ENCODE data around the gene SENP8. TPM values are rescaled to one million over a fixed set of nuclear protein-coding genes. Genes with fewer than 3 reads are reported as not detected.
"Not testable (repeated sequence)": the region's sequence is repeated elsewhere in the genome, so short reads cannot be mapped to it uniquely, and the experiment has no call there.

Gene SENP8
- total RNA-seq: 1 to 10 TPM; 1.2 to 1.3 TPM

- CTCF ChIA-PET: no interaction called here
- POLR2A ChIA-PET: interaction anchor here (0.6 kb wide), 1 partner anchor 60 kb away, joined by 4 read pairs; no protein-coding TSS in a partner anchor
- no peaks in the 10 kb centered on the region for H3K9me3 Mint-ChIP-seq
- peak within 1 kb of the TSS; percentile 95 for H3K4me3 Mint-ChIP-seq
- H3K4me1 Mint-ChIP-seq: peaks cover 34% of the 10 kb centered on the region
- H3K36me3 Mint-ChIP-seq (ENCODE audit: low read depth): no peaks in the 10 kb centered on the region
- DNase-seq: peak; percentile 98
- peaks cover 11% of the 10 kb centered on the region for H3K27me3 Mint-ChIP-seq
- H3K27ac Mint-ChIP-seq: peak within 1 kb of the TSS; percentile 98
These were observed at the start of gene SENP8, which contains the start of gene MYO9A for GRCh38 chr15:72118017-72118978. Gene SENP8, plus strand, starts transcription at chr15:72118403. Its CDS starts 21,221 bp downstream, at chr15:72139624. Gene MYO9A, minus strand, starts transcription at chr15:72118150. Its CDS starts 71,587 bp downstream, at chr15:72046563.

DNA sequence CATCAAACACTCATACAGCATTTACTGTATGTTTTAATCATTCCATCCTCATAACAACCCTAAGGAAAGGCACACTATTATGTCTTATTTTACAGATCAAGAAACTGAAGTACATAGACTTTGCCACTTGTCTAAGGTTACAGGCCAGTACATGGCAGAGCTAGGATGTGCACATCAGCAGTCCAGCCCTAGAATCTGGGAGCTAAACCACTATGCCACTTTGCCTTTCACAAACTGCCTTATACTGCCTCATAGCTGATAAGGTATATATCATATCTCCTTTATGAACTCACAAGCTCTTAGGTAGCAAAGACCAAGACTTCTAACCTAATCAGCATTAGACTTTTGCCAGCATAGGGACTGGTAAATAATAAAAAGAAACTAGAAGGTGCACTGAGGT, 49.3 kb upstream of the SENP8 start:
- no peak overlapping the region for H3K27ac Mint-ChIP-seq
- no peaks in the 10 kb centered on the region for H3K36me3 Mint-ChIP-seq (ENCODE audit: low read depth)
- H3K27me3 Mint-ChIP-seq: no peaks in the 10 kb centered on the region
- ChIA-PET CTCF (no interaction called here), POLR2A (no interaction called here)
- DNase-seq: no peak
- H3K4me1 Mint-ChIP-seq: no peaks in the 10 kb centered on the region
- no peak overlapping the region for H3K4me3 Mint-ChIP-seq
- no peaks in the 10 kb centered on the region for H3K9me3 Mint-ChIP-seq

DNA sequence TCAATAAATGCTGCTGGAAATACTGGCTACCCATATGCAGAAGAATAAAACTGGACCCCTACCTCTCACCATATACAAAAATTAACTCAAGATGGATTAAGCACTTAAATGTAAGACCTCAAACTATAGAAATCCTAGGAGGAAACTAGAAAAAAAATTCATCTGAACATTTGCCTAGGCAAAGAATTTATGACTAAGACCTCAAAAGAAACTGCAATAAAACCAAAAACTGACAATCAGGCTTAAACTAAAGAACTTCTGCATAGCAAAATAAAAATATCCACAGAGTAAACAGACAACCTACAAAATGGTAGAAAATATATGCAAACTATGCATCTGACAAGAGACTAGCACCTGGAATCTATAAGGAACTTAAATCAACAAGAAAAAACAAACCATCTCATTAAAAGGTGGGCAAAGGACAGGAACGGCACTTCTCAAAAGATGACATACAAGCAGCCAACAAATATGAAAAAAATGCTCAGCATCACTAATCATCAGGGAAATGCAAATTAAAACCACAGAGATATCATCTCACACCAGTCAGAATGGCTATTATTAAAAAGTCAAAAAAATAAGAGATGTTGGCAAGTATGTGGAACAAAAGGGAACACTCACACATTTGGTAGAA, 47.3 kb upstream of the SENP8 start:
- no peak overlapping the region for H3K4me3 Mint-ChIP-seq
- H3K27me3 Mint-ChIP-seq: no peaks in the 10 kb centered on the region
- no peaks in the 10 kb centered on the region for H3K4me1 Mint-ChIP-seq
- ChIA-PET CTCF (interaction anchor here (0.6 kb wide), 1 partner anchor 9 kb away, joined by 4 read pairs; no protein-coding TSS in a partner anchor), POLR2A (no interaction called here)
- H3K36me3 Mint-ChIP-seq (ENCODE audit: low read depth): no peaks in the 10 kb centered on the region
- no peak for DNase-seq
- no peak overlapping the region for H3K27ac Mint-ChIP-seq
- no peaks in the 10 kb centered on the region for H3K9me3 Mint-ChIP-seq

GRCh38 chr15:72071448-72071825, 46.8 kb upstream of the SENP8 start:
- H3K9me3 Mint-ChIP-seq; CTCF ChIA-PET; H3K4me3 Mint-ChIP-seq; POLR2A ChIA-PET; H3K27ac Mint-ChIP-seq; H3K4me1 Mint-ChIP-seq; DNase-seq; H3K27me3 Mint-ChIP-seq; H3K36me3 Mint-ChIP-seq (ENCODE audit: low read depth): not testable (repeated sequence)

GRCh38 chr15:72074335-72075060, 43.7 kb upstream of the SENP8 start:
- no peak for DNase-seq
- ChIA-PET POLR2A (no interaction called here), CTCF (no interaction called here)
- H3K27me3 Mint-ChIP-seq: no peaks in the 10 kb centered on the region
- no peaks in the 10 kb centered on the region for H3K36me3 Mint-ChIP-seq (ENCODE audit: low read depth)
- peaks cover 4% of the 10 kb centered on the region for H3K4me1 Mint-ChIP-seq
- H3K9me3 Mint-ChIP-seq: no peaks in the 10 kb centered on the region
- H3K27ac Mint-ChIP-seq: no peak overlapping the region
- no peak overlapping the region for H3K4me3 Mint-ChIP-seq

GRCh38 chr15:72077950-72078349, 40.3 kb upstream of the SENP8 start:
- ChIA-PET CTCF (interaction anchor here (0.6 kb wide), 1 partner anchor 1846 kb away, joined by 3 read pairs; no protein-coding TSS in a partner anchor), POLR2A (interaction anchor here (0.6 kb wide), 1 partner anchor 168 kb away, joined by 3 read pairs; no protein-coding TSS in a partner anchor)
- Mint-ChIP-seq H3K4me3 (no peak overlapping the region), H3K4me1 (peaks cover 4% of the 10 kb centered on the region), H3K27me3 (no peaks in the 10 kb centered on the region), H3K9me3 (no peaks in the 10 kb centered on the region), H3K27ac (no peak overlapping the region), H3K36me3 (ENCODE audit: low read depth) (no peaks in the 10 kb centered on the region)
- DNase-seq: no peak

DNA sequence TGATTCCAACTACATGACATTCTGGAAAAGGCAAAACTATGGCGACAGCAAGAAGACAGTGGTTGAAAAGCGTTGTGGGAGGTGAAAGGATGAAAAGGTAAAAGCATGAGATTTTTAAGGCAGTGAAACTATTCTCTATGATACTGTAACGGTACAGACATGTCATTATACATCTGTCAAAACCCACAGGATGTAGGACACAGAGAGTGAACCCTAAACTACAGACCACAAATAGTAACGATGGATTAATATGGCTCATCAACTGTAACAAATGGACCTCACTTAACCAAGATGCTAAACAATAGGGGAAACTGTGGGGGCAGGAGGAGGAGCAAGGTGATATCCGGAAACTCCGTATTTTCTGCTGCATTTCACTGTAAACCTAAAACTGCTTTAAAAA, 39.3 kb upstream of the SENP8 start:
- ChIA-PET CTCF (interaction anchor here (0.6 kb wide), 1 partner anchor 1194 kb away, joined by 4 read pairs; no protein-coding TSS in a partner anchor), POLR2A (no interaction called here)
- Mint-ChIP-seq H3K4me3 (no peak overlapping the region), H3K4me1 (peaks cover 4% of the 10 kb centered on the region), H3K27me3 (no peaks in the 10 kb centered on the region), H3K36me3 (ENCODE audit: low read depth) (no peaks in the 10 kb centered on the region), H3K27ac (no peak overlapping the region), H3K9me3 (no peaks in the 10 kb centered on the region)
- no peak for DNase-seq

- Mint-ChIP-seq H3K27me3 (no peaks in the 10 kb centered on the region), H3K9me3 (peaks cover 3% of the 10 kb centered on the region), H3K36me3 (ENCODE audit: low read depth) (no peaks in the 10 kb centered on the region), H3K4me1 (peaks cover 4% of the 10 kb centered on the region), H3K27ac (no peak overlapping the region), H3K4me3 (no peak overlapping the region)
- DNase-seq: no peak
- POLR2A ChIA-PET: no interaction called here
- CTCF ChIA-PET: no interaction called here
These were observed 36.0 kb upstream of the SENP8 start for GRCh38 chr15:72082176-72082575.

DNA sequence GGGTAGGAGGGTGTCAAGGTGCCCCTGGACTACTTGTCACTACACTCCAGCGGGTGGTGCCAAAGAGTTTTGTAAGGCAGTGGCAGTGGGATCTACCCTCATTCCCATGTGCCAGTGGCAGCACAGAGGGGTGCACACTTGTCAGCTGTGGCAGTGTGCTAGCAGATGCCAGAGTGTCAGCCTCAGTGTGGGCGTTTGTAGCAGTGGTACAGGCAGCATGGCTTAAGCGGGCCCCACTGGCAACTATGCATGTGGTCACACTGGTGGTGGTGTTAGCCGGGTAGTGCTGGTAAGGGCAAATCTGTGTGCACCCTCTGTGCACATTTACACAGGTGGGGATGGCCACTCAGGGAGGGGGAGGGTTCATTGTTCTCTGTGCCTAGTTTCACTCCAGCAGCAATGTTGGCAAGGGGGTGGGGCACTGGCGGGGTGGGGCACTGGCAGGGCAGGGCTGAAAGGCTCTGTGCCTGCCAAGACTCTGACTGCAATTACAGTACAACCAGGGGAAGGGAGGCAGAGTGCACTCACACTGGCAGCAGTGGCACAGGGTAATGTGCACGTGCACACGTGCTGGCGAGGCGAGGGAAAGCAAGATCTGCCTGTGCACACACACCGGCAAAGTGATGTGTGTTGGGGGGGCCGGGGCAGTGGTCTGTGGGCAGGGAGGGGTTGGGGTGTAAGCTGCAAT, 32.0 kb upstream of the SENP8 start:
- Mint-ChIP-seq H3K36me3 (ENCODE audit: low read depth) (peaks cover 4% of the 10 kb centered on the region), H3K4me3 (no peak overlapping the region), H3K27ac (no peak overlapping the region), H3K4me1 (no peaks in the 10 kb centered on the region), H3K9me3 (peaks cover 3% of the 10 kb centered on the region), H3K27me3 (no peaks in the 10 kb centered on the region)
- ChIA-PET POLR2A (no interaction called here), CTCF (no interaction called here)
- no peak for DNase-seq

- Mint-ChIP-seq H3K36me3 (ENCODE audit: low read depth) (peaks cover 4% of the 10 kb centered on the region), H3K4me1 (no peaks in the 10 kb centered on the region), H3K4me3 (no peak overlapping the region), H3K27ac (no peak overlapping the region), H3K9me3 (peaks cover 3% of the 10 kb centered on the region), H3K27me3 (no peaks in the 10 kb centered on the region)
- no peak for DNase-seq
- ChIA-PET CTCF (no interaction called here), POLR2A (no interaction called here)
These were observed 31.1 kb upstream of the SENP8 start for GRCh38 chr15:72086920-72087648.

DNA sequence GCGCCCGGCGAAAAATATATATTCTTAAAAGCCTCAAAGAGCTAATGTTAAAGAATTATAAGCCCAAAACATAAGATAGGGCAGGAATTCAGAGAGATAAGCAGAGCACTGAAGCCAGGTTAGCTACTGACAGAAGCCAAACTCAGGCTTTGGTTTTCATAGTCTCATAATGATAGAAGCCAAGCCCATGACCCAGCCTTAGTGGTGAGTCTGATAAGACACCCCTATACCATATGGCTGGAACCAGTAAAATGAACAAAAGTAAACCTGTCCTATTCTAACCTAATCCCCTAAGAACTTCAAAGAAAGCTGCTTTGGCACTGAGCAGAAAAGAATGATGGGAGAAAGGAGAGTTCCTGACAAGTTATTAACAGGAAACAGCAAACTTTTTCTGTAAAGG, 26.2 kb upstream of the SENP8 start:
- DNase-seq: no peak
- POLR2A ChIA-PET: no interaction called here
- Mint-ChIP-seq H3K9me3 (no peaks in the 10 kb centered on the region), H3K4me1 (no peaks in the 10 kb centered on the region), H3K36me3 (ENCODE audit: low read depth) (peaks cover 4% of the 10 kb centered on the region), H3K4me3 (no peak overlapping the region), H3K27ac (no peak overlapping the region), H3K27me3 (no peaks in the 10 kb centered on the region)
- CTCF ChIA-PET: interaction anchor here (1.4 to 1.5 kb wide), 2 partner anchors 21 to 39 kb away, joined by 3 to 4 read pairs; no protein-coding TSS in a partner anchor

DNA sequence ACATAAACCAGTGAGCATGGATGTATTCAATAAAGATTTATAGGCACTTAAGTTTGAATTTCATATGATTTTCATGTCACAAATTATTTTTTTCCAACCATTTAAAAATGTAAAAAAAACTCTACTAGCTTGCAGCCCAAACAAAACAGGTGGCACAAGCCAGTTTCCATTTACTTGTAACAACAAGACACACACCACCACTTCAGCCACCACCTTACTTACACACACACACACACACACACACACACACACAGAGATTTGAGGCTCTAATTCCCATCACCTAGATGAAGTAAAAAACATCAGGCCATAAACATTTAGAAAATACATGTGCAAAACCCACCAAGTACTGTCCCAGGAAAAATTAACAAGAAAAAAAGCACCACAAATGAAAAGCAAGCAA, 25.5 kb upstream of the SENP8 start:
- no peak for DNase-seq
- POLR2A ChIA-PET: no interaction called here
- CTCF ChIA-PET: interaction anchor here (1.4 to 1.5 kb wide), 2 partner anchors 20 to 38 kb away, joined by 3 to 4 read pairs; no protein-coding TSS in a partner anchor
- no peaks in the 10 kb centered on the region for H3K27me3 Mint-ChIP-seq
- no peak overlapping the region for H3K4me3 Mint-ChIP-seq
- H3K9me3 Mint-ChIP-seq: no peaks in the 10 kb centered on the region
- no peaks in the 10 kb centered on the region for H3K4me1 Mint-ChIP-seq
- H3K36me3 Mint-ChIP-seq (ENCODE audit: low read depth): peaks cover 1% of the 10 kb centered on the region
- H3K27ac Mint-ChIP-seq: no peak overlapping the region
